Natural killer cell treated with Interleukin-12 subunit alpha and Interleukin-12 subunit beta and Interleukin-15 and Interleukin-18, amount 100 ng/mL, for 72 hours (primary cell): ENCODE results near the gene CAPRIN1. TPM values are rescaled to one million over a fixed set of nuclear protein-coding genes. Genes with fewer than 3 reads are reported as not detected.
"Not testable (repeated sequence)": the region's sequence is repeated elsewhere in the genome, so short reads cannot be mapped to it uniquely, and the experiment has no call there.

Source experiments
- ATAC-seq, 2 donors: fragments of 150-1000 bp; cut with Tn5 transposase in 1 of 2; sonication (Bioruptor Pico), chemical (Tn5 transposase) in 1 of 2; 2 replicates each; pipeline ENCODE4 v1.10.0; 2021
- DNase-seq: peaks from one replicate; pipeline ENCODE4 v3.0.0; 2022; ENCODE audit warnings: low spot score
- H3K27ac Mint-ChIP-seq, 2 donors: 1 replicate in 1 of 2; 2 replicates in 1 of 2; pipeline ENCODE4 v1.8.0; 2022; ENCODE audit warnings: mixed read lengths in 2 of 2, mild to moderate bottlenecking in 1 of 2, moderate library complexity in 1 of 2
- H3K27me3 Mint-ChIP-seq, 2 donors: 1 replicate in 1 of 2; 2 replicates in 1 of 2; pipeline ENCODE4 v1.8.0; 2022; ENCODE audit warnings: mixed read lengths in 2 of 2
- H3K36me3 Mint-ChIP-seq: one replicate; pipeline ENCODE4 v1.8.0; 2022; ENCODE audit warnings: mixed read lengths
- H3K4me1 Mint-ChIP-seq, 2 donors: 1 replicate in 1 of 2; 2 replicates in 1 of 2; pipeline ENCODE4 v1.8.0; 2022; ENCODE audit warnings: low read depth in 2 of 2, mixed read lengths in 2 of 2, mild to moderate bottlenecking in 1 of 2
- H3K4me3 Mint-ChIP-seq: one replicate; pipeline ENCODE4 v1.8.0; 2022; ENCODE audit warnings: mixed read lengths
- H3K9me3 Mint-ChIP-seq: 2 replicates; pipeline ENCODE4 v1.8.0; 2022; ENCODE audit warnings: mixed read lengths
- total RNA-seq, 2 donors: library from RNA; stranded (reverse); gene quantifications; one replicate each; pipeline ENCODE4 v1.2.3, GENCODE V29; 2022

Gene CAPRIN1
- total RNA-seq, 2 donors from 2014 or later, result 228 to 234 TPM

- Mint-ChIP-seq H3K36me3 (peaks cover 54% of the 10 kb centered on the region), H3K27ac (no peak overlapping the region), H3K4me3 (no peak overlapping the region), H3K27me3 (no peaks in the 10 kb centered on the region), H3K4me1 (peaks cover 8 to 15% of the 10 kb centered on the region in 2 donors), H3K9me3 (no peaks in the 10 kb centered on the region)
- DNase-seq (no peak), ATAC-seq (no peak)
Observed at GRCh38 chr11:34080609-34081008, 29.1 kb downstream of the CAPRIN1 start.

GRCh38 chr11:34084637-34085036, 33.1 kb downstream of the CAPRIN1 start:
- Mint-ChIP-seq H3K4me1 (peaks cover 10 to 26% of the 10 kb centered on the region in 2 donors), H3K27ac (peak overlapping the region in 1 of 2 donors; percentile 32), H3K9me3 (no peaks in the 10 kb centered on the region), H3K36me3 (peaks cover 50% of the 10 kb centered on the region), H3K27me3 (no peaks in the 10 kb centered on the region), H3K4me3 (no peak overlapping the region)
- DNase-seq (no peak), ATAC-seq (no peak)

DNA sequence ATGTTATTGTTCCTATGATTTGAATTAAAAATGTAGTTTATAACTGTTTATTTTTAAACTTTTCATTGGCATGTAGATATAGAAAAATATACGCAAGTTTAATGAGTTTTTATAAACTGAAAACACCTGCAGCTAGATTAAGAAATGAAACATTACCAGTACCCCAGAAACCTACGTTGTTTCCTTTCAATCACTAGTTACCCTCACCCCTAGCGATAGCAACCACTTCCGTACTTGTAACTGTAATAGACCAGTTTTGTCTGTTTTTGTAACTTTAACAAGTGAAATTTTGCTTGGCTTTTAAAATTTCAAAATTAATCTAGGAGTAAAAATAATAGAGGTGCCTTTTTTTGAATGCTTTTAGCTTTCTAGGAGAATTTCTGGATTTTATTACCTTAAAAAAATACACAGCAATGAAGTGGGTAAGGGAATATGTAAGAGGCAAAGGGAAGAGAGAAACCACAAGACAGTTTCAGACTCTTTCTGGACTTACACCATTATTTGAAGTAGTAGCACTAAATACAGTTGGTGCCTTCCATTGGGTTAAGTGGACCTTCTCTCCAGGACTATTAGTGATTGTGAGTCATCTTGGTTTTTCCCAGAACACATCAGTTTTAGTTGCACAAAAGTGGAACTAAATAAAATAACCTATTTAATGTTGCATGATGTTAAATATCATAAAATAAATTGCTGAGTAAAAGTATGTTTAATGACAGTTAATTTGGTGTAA, 35.2 kb downstream of the CAPRIN1 start:
- peak overlapping the region; percentile 23 for H3K4me3 Mint-ChIP-seq
- DNase-seq (no peak), ATAC-seq (peak in 1 of 2 donors; percentile 66)
- H3K9me3 Mint-ChIP-seq, result no peaks in the 10 kb centered on the region
- H3K27ac Mint-ChIP-seq, result peak overlapping the region; percentile 52 to 79
- peaks cover 51% of the 10 kb centered on the region for H3K36me3 Mint-ChIP-seq
- no peaks in the 10 kb centered on the region for H3K27me3 Mint-ChIP-seq
- peaks cover 10 to 26% of the 10 kb centered on the region in 2 donors for H3K4me1 Mint-ChIP-seq

DNA sequence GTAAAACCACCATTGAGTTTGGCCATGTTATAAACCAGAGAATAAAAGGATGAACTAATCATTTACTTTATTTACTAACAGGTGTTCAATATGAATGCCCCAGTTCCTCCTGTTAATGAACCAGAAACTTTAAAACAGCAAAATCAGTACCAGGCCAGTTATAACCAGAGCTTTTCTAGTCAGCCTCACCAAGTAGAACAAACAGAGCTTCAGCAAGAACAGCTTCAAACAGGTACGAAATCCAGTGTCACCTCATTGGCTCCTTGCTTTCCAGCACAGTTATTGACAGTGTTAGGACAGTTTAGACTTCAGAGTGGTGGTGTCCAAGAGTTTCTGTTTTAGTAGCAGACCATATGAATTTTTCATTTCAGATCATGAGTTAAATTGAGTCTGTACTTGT, 40.3 kb downstream of the CAPRIN1 start:
- no peaks in the 10 kb centered on the region for H3K9me3 Mint-ChIP-seq
- ATAC-seq, result no peak
- peaks cover 25% of the 10 kb centered on the region for H3K36me3 Mint-ChIP-seq
- no peak overlapping the region for H3K4me3 Mint-ChIP-seq
- peaks cover 5 to 6% of the 10 kb centered on the region in 2 donors for H3K4me1 Mint-ChIP-seq
- H3K27me3 Mint-ChIP-seq, result no peaks in the 10 kb centered on the region
- peak overlapping the region in 1 of 2 donors; percentile 40 for H3K27ac Mint-ChIP-seq
- no peak for DNase-seq

DNA sequence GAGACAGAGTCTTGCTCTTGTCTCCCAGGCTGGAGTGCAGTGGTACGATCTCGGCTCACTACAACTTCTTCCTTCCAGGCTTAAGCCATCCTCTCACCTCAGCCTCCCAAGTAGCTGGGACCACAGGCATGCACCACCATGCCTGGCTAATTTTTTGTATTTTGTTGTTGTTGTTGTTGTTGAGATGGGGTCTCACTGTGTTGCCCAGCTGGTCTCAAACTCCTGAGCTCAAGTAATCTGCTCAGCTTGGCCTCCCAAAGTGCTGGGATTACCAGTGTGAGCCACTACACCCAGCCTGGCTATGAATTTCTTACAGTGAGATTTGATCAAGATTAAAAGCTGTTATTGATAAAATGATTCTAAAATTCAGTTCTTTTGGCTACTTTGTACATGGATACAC, 43.4 kb downstream of the CAPRIN1 start:
- Mint-ChIP-seq H3K27ac (peak overlapping the region in 1 of 2 donors; percentile 56), H3K36me3 (peaks cover 22% of the 10 kb centered on the region)
- not testable (repeated sequence) for H3K4me1 Mint-ChIP-seq, H3K4me3 Mint-ChIP-seq, ATAC-seq, DNase-seq, H3K27me3 Mint-ChIP-seq, H3K9me3 Mint-ChIP-seq

DNA sequence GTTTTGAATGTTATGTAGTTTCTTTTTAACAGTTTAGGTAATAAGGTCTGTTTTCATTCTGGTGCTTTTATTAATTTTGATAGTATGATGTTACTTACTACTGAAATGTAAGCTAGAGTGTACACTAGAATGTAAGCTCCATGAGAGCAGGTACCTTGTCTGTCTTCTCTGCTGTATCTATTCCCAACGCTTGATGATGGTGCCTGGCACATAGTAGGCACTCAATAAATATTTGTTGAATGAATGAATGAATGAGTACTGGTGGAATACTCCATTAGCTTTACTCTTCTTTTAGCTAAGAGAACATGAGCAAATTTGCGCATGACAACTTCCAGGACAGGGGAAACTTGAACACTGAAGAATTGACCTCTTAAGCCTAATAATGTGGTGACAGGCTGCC, 47.3 kb downstream of the CAPRIN1 start:
- ATAC-seq (no peak), DNase-seq (no peak)
- H3K9me3 Mint-ChIP-seq, result no peaks in the 10 kb centered on the region
- H3K36me3 Mint-ChIP-seq, result peaks cover 10% of the 10 kb centered on the region
- no peaks in the 10 kb centered on the region for H3K27me3 Mint-ChIP-seq
- no peak overlapping the region for H3K27ac Mint-ChIP-seq
- no peak overlapping the region for H3K4me3 Mint-ChIP-seq
- peaks cover 7 to 8% of the 10 kb centered on the region in 2 donors for H3K4me1 Mint-ChIP-seq

DNA sequence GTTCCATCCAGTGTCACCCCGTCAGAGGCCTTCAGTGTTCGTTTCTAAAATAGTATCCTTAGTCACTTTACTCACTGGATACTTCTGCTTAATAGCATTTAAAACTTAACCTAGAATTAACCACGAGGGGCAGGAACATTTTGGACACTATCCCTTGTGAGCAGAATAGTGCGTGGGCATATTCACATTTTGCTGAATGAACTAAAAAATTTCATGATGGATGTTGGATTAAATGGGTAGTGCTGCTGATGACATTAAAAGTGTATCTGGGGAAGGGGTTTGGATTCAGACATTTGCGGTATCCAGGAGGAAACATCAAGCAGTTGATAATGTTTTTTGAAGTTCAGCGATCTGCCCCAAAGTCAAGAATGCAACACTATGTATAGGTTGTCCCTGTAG, 53.1 kb downstream of the CAPRIN1 start:
- H3K4me1 Mint-ChIP-seq, result peaks cover 35 to 41% of the 10 kb centered on the region in 2 donors
- peak overlapping the region; percentile 95 to 98 for H3K27ac Mint-ChIP-seq
- DNase-seq, result no peak

DNA sequence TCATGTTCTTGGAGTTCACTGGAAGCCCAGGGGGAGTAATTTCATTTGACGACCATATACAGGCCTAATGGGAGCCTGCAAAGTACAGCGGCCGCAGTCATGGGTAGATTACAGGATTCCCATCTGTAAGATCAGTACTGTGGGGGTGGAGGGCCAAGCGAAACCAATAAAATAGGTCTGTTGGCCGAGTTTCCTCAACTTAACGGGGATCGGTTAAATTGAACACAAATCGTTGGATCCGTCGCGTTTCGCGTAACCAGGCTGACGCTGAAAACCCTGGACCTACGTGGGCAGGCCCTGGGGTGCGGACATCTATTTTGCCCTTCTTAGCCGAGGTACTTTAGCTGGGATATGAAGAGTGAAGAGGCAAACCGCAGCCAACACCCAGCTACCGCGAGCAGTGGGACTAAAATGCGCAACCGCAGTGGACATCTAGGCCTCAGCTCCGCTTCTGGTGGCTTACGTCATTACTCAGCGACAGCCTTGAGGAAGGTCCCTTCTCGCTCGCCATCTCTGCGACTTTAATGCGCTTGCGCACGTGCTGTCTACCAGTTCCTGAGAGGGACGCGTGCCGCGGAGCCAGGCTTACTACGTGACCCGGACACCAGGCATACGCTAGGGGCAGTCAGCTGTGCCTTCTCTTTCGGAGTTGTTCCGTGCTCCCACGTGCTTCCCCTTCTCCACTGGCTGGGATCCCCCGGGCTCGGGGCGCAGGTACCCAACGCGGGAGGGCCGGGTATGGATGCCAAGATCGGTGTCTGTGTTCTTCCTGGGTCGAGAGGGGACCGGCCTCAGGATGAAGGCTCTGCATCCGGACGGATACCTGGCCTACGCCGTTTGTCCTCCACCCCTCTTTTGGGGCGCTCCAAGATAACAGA, 53.8 kb downstream of the CAPRIN1 start, which contains the start of gene NAT10:
Gene NAT10 (plus strand): TSS at position 551 of the 878 bp plus-strand sequence. CDS start 2,597 bp downstream, outside the sequence.
- H3K27ac Mint-ChIP-seq, result peak within 1 kb of the TSS; percentile 95 to 98
- peak within 1 kb of the TSS; percentile 97 for H3K4me3 Mint-ChIP-seq
- no peaks in the 10 kb centered on the region for H3K27me3 Mint-ChIP-seq
- no peaks in the 10 kb centered on the region for H3K9me3 Mint-ChIP-seq
- DNase-seq, result peak; percentile 98
- peaks cover 15% of the 10 kb centered on the region for H3K36me3 Mint-ChIP-seq
- H3K4me1 Mint-ChIP-seq, result peaks cover 38 to 41% of the 10 kb centered on the region in 2 donors
- peak; percentile 97 for ATAC-seq

More for the DNA sequence above, 53.1 kb downstream of the CAPRIN1 start:
- peak overlapping the region; percentile 97 for H3K4me3 Mint-ChIP-seq
- H3K36me3 Mint-ChIP-seq, result peaks cover 9% of the 10 kb centered on the region
- no peaks in the 10 kb centered on the region for H3K27me3 Mint-ChIP-seq
- ATAC-seq, result no peak
- H3K9me3 Mint-ChIP-seq, result no peaks in the 10 kb centered on the region

- peak overlapping the region; percentile 95 to 98 for H3K27ac Mint-ChIP-seq
- no peaks in the 10 kb centered on the region for H3K27me3 Mint-ChIP-seq
Observed at GRCh38 chr11:34105957-34106504, 54.5 kb downstream of the CAPRIN1 start.

GRCh38 chr11:34111722-34112270, 60.3 kb downstream of the CAPRIN1 start:
- H3K27ac Mint-ChIP-seq, result no peak overlapping the region
- H3K36me3 Mint-ChIP-seq, result peaks cover 40% of the 10 kb centered on the region
- no peaks in the 10 kb centered on the region for H3K9me3 Mint-ChIP-seq
- no peaks in the 10 kb centered on the region for H3K27me3 Mint-ChIP-seq
- no peak for ATAC-seq
- no peak for DNase-seq
- peaks cover 9 to 18% of the 10 kb centered on the region in 2 donors for H3K4me1 Mint-ChIP-seq
- no peak overlapping the region for H3K4me3 Mint-ChIP-seq

More at GRCh38 chr11:34105957-34106504, 54.5 kb downstream of the CAPRIN1 start:
- Mint-ChIP-seq H3K4me3 (peak overlapping the region; percentile 97), H3K4me1 (peaks cover 38 to 41% of the 10 kb centered on the region in 2 donors), H3K36me3 (peaks cover 16% of the 10 kb centered on the region), H3K9me3 (no peaks in the 10 kb centered on the region)
- DNase-seq, result no peak
- no peak for ATAC-seq

DNA sequence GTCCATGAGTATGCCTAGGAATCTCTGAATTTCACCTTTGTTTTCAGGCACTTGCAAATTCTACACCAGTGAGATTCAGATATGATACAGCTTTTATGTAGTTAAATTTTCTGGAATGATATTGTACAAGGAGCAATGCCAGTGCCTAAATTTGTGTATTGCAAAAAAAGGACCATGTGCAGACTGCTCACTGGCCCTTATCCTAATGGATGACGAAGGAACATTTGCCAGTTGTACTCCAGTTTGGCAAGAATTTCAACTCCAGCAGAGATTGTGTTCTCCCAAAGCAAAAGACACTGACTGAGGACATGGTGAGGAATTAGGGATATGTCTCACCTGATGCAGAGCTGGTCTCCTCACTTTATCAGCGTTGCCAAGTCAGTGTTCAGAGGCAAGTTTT, 62.5 kb downstream of the CAPRIN1 start:
- no peak overlapping the region for H3K4me3 Mint-ChIP-seq
- ATAC-seq (no peak), DNase-seq (no peak)
- H3K9me3 Mint-ChIP-seq, result no peaks in the 10 kb centered on the region
- no peaks in the 10 kb centered on the region for H3K27me3 Mint-ChIP-seq
- peaks cover 45% of the 10 kb centered on the region for H3K36me3 Mint-ChIP-seq
- no peak overlapping the region for H3K27ac Mint-ChIP-seq
- peaks cover 9 to 18% of the 10 kb centered on the region in 2 donors for H3K4me1 Mint-ChIP-seq

- H3K36me3 Mint-ChIP-seq, result peaks cover 40% of the 10 kb centered on the region
Observed at GRCh38 chr11:34114471-34114870, 62.9 kb downstream of the CAPRIN1 start.

GRCh38 chr11:34120651-34121050, 69.1 kb downstream of the CAPRIN1 start:
- DNase-seq, result no peak
- peak in 1 of 2 donors; percentile 24 for ATAC-seq
- H3K4me1 Mint-ChIP-seq, result peaks cover 0 to 3% of the 10 kb centered on the region in 2 donors
- no peak overlapping the region for H3K4me3 Mint-ChIP-seq
- no peaks in the 10 kb centered on the region for H3K27me3 Mint-ChIP-seq
- peaks cover 37% of the 10 kb centered on the region for H3K36me3 Mint-ChIP-seq
- no peaks in the 10 kb centered on the region for H3K9me3 Mint-ChIP-seq
- H3K27ac Mint-ChIP-seq, result peak overlapping the region in 1 of 2 donors; percentile 44

More at GRCh38 chr11:34114471-34114870, 62.9 kb downstream of the CAPRIN1 start:
- DNase-seq (no peak), ATAC-seq (no peak)
- Mint-ChIP-seq H3K4me3 (no peak overlapping the region), H3K9me3 (no peaks in the 10 kb centered on the region), H3K27ac (no peak overlapping the region), H3K27me3 (no peaks in the 10 kb centered on the region), H3K4me1 (peaks cover 6 to 14% of the 10 kb centered on the region in 2 donors)
